ENCODE data around the gene GLRA3.

DNA sequence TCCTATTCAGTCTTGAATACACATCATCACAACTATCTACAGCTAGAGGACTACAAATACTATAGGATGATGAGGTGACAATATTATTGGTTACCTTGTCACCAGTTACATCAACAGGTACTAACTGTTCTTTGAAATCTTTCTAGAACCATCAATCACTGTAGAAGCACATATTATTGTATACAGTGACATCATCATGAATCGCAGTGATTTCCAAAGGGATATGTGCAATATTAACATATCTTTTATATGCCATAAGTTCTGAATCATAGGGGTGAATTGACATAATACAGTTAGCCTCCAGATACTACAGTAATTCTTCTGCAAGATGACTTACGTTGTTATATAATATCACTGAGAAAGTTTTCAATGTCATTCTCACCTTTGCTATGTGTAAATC, 201.6 kb downstream of the GLRA3 start:
- TF ChIP-seq, protein P1, sequence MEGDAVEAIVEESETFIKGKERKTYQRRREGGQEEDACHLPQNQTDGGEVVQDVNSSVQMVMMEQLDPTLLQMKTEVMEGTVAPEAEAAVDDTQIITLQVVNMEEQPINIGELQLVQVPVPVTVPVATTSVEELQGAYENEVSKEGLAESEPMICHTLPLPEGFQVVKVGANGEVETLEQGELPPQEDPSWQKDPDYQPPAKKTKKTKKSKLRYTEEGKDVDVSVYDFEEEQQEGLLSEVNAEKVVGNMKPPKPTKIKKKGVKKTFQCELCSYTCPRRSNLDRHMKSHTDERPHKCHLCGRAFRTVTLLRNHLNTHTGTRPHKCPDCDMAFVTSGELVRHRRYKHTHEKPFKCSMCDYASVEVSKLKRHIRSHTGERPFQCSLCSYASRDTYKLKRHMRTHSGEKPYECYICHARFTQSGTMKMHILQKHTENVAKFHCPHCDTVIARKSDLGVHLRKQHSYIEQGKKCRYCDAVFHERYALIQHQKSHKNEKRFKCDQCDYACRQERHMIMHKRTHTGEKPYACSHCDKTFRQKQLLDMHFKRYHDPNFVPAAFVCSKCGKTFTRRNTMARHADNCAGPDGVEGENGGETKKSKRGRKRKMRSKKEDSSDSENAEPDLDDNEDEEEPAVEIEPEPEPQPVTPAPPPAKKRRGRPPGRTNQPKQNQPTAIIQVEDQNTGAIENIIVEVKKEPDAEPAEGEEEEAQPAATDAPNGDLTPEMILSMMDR (IDR thresholded peaks at IDR 0.05; ENCODE audit: poor library complexity, severe bottlenecking) = no peak
- TF ChIP-seq REST (IDR thresholded peaks at IDR 0.05; ENCODE audit: borderline replicate concordance) (no peak), EZH2 (IDR thresholded peaks at IDR 0.05; ENCODE audit: borderline replicate concordance, insufficient read depth, low read length, poor library complexity, severe bottlenecking) (no peak), TAF1 (IDR thresholded peaks at IDR 0.05; ENCODE audit: low read depth) (no peak), RAD21 (conservative IDR thresholded peaks at IDR 0.05) (no peak), POLR2AphosphoS5 (IDR thresholded peaks at IDR 0.05) (no peak), EP300 (conservative IDR thresholded peaks at IDR 0.05; ENCODE audit: poor library complexity, severe bottlenecking) (no peak), SMC3 (conservative IDR thresholded peaks at IDR 0.05; ENCODE audit: poor library complexity) (no peak), MXI1 (conservative IDR thresholded peaks at IDR 0.05; ENCODE audit: poor library complexity, severe bottlenecking) (no peak)
